Measurements from ENCODE around the gene PLD3. TPM values are rescaled to one million over a fixed set of nuclear protein-coding genes. Genes with fewer than 3 reads are reported as not detected.
"Not testable (repeated sequence)": the region's sequence is repeated elsewhere in the genome, so short reads cannot be mapped to it uniquely, and the experiment has no call there.

PLD3 gene
- total RNA-seq, 2 experiments from 2014 or later = 109 to 114 TPM

- Histone ChIP-seq H3K4me1 (ENCODE audit: insufficient read depth, low read length, poor library complexity, severe bottlenecking) (no peaks in the 10 kb centered on the region), H4K20me1 (ENCODE audit: insufficient read depth, low read length) (no peaks in the 10 kb centered on the region), H3K9me2 (ENCODE audit: insufficient read depth, low read length) (no peaks in the 10 kb centered on the region), H3K79me2 (ENCODE audit: insufficient read depth, low read depth, low read length) (no peaks in the 10 kb centered on the region), H3K36me3 (ENCODE audit: insufficient read depth, low read length) (peaks cover 85% of the 10 kb centered on the region), H3K27ac (ENCODE audit: low read depth, low read length, poor library complexity, severe bottlenecking) (no peak overlapping the region), H3K9me3 (ENCODE audit: low read length) (no peaks in the 10 kb centered on the region), H3K4me2 (ENCODE audit: low read length) (no peak overlapping the region), H3K4me3 (ENCODE audit: low read depth, low read length, poor library complexity, severe bottlenecking) (no peak overlapping the region), H2AFZ (ENCODE audit: low read length) (no peak overlapping the region)
- TF ChIP-seq CTCF (conservative IDR thresholded peaks at IDR 0.05; ENCODE audit: low read length) (no peak), EZH2phosphoT487 (IDR thresholded peaks at IDR 0.05; ENCODE audit: borderline replicate concordance, low read depth, low read length) (no peak)
- BruUV-seq (replicated peaks) = no TSS peak
- ChIA-PET CTCF (ENCODE audit: unreplicated experiment) (no interaction called here), POLR2A (no interaction called here)
- DNase-seq (ENCODE audit: low spot score) = no peak
- intact Hi-C loops (cut with micrococcal nuclease; ENCODE audit: unreplicated experiment) = no loop called here
These were observed 17.4 kb upstream of the PLD3 start for GRCh38 chr19:40331052-40331451.

- Histone ChIP-seq H3K79me2 (ENCODE audit: insufficient read depth, low read depth, low read length) (no peaks in the 10 kb centered on the region), H3K9me2 (ENCODE audit: insufficient read depth, low read length) (no peaks in the 10 kb centered on the region), H3K9me3 (ENCODE audit: low read length) (no peaks in the 10 kb centered on the region), H4K20me1 (ENCODE audit: insufficient read depth, low read length) (no peaks in the 10 kb centered on the region), H3K36me3 (ENCODE audit: insufficient read depth, low read length) (peaks cover 77% of the 10 kb centered on the region), H3K27ac (ENCODE audit: low read depth, low read length, poor library complexity, severe bottlenecking) (no peak overlapping the region), H3K4me3 (ENCODE audit: low read depth, low read length, poor library complexity, severe bottlenecking) (no peak overlapping the region), H3K4me1 (ENCODE audit: insufficient read depth, low read length, poor library complexity, severe bottlenecking) (no peaks in the 10 kb centered on the region), H3K4me2 (ENCODE audit: low read length) (no peak overlapping the region), H2AFZ (ENCODE audit: low read length) (no peak overlapping the region)
- no TSS peak for BruUV-seq (replicated peaks)
- CTCF ChIA-PET (ENCODE audit: unreplicated experiment) = no interaction called here
- POLR2A ChIA-PET = no interaction called here
- DNase-seq (ENCODE audit: low spot score) = no peak
- no peak for TF ChIP-seq CTCF (conservative IDR thresholded peaks at IDR 0.05; ENCODE audit: low read length)
- no peak for TF ChIP-seq EZH2phosphoT487 (IDR thresholded peaks at IDR 0.05; ENCODE audit: borderline replicate concordance, low read depth, low read length)
- intact Hi-C loops (cut with micrococcal nuclease; ENCODE audit: unreplicated experiment) = no loop called here
These were observed 15.8 kb upstream of the PLD3 start for GRCh38 chr19:40332669-40333068.

GRCh38 chr19:40333083-40333482 lies 15.4 kb upstream of the PLD3 start:
- DNase-seq (ENCODE audit: low spot score); H3K4me2 ChIP-seq (ENCODE audit: low read length); POLR2A ChIA-PET; H3K9me3 ChIP-seq (ENCODE audit: low read length); BruUV-seq (replicated peaks); H3K9me2 ChIP-seq (ENCODE audit: insufficient read depth, low read length); H3K79me2 ChIP-seq (ENCODE audit: insufficient read depth, low read depth, low read length); H3K27ac ChIP-seq (ENCODE audit: low read depth, low read length, poor library complexity, severe bottlenecking); H3K4me3 ChIP-seq (ENCODE audit: low read depth, low read length, poor library complexity, severe bottlenecking); intact Hi-C loops (cut with micrococcal nuclease; ENCODE audit: unreplicated experiment); H4K20me1 ChIP-seq (ENCODE audit: insufficient read depth, low read length); CTCF ChIA-PET (ENCODE audit: unreplicated experiment); H3K4me1 ChIP-seq (ENCODE audit: insufficient read depth, low read length, poor library complexity, severe bottlenecking); H2AFZ ChIP-seq (ENCODE audit: low read length): not testable (repeated sequence)
- peaks cover 73% of the 10 kb centered on the region for H3K36me3 ChIP-seq (ENCODE audit: insufficient read depth, low read length)
